ENCODE data around the gene RRP8.

DNA sequence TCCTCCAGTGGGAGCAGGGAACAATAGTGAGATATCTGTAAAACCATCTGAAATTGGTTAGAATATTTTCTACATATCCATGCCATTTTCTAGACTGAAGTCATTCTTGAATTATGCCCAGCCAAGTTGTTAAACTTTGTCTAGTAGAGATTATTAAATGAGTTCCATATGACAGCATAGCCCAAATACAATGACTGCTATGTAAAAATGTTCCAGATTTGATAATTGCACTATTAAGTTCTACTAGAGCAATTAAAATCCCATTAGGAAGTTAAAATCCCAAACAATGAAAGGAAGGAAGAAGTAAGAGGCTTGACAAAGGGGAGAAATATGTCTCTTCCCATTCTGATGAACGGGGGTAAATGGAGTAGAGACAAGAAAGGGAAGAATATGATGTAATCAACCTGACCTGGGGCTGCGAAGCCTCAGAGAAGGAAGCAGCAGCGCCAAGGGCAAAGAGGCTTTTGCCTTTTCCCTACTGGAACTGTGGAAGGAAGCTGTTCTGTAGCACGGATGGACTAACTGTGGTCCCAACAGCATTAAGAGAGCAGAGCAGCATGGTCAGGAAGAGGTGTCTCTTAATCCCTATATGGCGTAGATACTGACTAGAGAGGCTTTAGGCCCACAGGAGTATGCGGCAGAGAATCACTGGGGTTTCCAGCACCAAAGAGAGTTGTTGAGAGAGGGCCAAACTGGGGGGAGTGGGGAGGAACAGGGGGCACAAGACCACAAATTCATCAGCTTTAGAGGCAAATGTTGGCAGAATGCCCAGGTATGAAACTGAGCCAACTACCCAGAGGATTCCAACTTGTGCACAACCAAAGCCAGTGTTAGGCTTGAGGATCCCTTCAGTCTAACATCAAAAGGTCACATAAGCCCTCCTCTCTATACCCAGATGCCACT is 26.7 kb downstream of the RRP8 start:
- TF ChIP-seq, protein P1, sequence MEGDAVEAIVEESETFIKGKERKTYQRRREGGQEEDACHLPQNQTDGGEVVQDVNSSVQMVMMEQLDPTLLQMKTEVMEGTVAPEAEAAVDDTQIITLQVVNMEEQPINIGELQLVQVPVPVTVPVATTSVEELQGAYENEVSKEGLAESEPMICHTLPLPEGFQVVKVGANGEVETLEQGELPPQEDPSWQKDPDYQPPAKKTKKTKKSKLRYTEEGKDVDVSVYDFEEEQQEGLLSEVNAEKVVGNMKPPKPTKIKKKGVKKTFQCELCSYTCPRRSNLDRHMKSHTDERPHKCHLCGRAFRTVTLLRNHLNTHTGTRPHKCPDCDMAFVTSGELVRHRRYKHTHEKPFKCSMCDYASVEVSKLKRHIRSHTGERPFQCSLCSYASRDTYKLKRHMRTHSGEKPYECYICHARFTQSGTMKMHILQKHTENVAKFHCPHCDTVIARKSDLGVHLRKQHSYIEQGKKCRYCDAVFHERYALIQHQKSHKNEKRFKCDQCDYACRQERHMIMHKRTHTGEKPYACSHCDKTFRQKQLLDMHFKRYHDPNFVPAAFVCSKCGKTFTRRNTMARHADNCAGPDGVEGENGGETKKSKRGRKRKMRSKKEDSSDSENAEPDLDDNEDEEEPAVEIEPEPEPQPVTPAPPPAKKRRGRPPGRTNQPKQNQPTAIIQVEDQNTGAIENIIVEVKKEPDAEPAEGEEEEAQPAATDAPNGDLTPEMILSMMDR (conservative IDR thresholded peaks at IDR 0.05; ENCODE audit: low read depth, low read length), result no peak
- no peak for TF ChIP-seq EZH2 (IDR thresholded peaks at IDR 0.05; ENCODE audit: low read length, unreplicated experiment)
- no peak for TF ChIP-seq EZH2phosphoT487 (IDR thresholded peaks at IDR 0.05; ENCODE audit: borderline replicate concordance, low read length)
